HG03575 (cell line): Measurements from ENCODE around the gene FGD6.
"Not testable (repeated sequence)": the region's sequence is repeated elsewhere in the genome, so short reads cannot be mapped to it uniquely, and the experiment has no call there.

Experiments
- ATAC-seq: cut with Tn5 transposase; IDR thresholded peaks from one replicate; pipeline ENCODE4 v1.9.1; 2021; ENCODE audit not compliant: unreplicated experiment, insufficient number of reproducible peaks, low FRiP score; ENCODE audit errors: extremely low read depth

FGD6 gene

DNA sequence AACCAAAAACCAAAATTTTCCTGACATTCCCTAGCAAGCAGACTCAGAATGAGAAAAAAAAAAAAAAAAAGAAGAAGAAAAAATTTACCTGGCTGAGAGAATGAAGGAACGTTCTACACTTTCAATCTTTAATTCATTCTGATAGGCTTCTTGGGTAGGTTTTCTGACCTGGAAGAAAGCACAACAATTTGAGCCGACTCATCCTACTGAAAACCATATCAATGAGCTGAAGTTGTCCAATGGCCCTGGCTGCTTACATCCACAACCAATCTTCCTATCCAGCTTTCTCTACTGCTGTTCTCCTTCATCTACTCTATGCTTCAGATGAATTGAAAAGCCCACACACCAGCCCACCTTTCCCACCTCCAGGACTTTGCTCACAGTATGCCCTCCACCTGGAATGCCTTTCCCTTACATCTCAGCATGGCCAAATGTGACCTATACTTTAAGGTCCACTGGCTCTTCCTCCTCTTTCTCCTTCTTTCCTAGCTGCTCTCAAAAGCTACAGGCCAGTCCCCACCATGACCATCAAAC lies 112.3 kb downstream of the FGD6 start:
- no peak for ATAC-seq

DNA sequence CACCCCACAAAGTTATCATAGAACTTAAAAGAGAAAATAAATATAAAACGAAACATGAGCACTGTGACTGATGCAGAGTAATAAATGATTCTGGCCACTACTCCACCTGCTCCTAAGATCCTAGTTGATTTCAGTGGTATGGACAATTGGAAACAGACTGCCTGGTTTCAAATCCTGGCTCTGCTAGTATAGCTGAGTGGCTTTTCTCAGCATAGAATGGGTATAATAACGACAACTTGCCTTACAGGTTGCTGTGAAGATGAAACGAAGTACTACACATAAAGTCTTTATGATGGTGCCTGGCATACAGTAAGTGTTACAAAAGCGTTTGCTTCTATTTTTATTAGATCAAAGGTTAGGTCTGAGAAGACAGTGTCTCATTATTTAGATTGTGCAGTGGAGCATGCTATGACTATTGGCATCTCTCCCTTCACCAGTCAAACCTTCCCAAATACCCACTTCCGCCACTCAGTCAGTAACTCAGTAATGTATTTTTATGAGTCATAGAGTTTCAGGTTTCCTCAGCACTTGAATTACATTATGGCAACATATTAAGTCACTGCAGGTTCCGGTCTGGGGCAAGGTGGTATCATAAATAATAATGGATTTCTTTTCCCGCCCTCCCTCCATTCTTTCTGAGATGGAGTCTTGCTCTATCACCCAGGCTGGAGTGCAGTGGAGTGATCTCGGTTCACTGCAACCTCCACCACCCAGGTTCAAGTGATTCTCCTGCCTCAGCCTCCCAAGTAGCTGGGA lies 114.2 kb downstream of the FGD6 start:
- peak; percentile 95 for ATAC-seq

DNA sequence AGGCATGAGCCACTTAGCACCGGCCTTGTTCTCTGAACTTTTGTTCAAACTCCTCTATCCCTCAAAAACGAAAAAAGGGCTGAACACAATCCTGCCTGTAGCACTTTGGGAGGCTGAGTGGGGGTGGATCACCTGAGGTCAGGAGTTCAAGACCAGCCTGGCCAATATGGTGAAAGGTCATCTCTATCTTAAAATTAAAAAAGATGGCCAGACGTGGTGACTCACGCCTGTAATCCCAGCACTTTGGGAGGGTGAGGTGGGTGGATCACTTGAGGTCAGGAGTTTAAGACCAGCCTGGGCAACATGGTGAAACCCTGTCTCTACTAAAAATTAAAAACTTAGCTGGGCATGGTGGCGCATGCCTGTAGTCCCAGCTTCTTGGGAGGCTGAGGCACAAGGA lies 115.3 kb downstream of the FGD6 start:
- ATAC-seq = not testable (repeated sequence)

DNA sequence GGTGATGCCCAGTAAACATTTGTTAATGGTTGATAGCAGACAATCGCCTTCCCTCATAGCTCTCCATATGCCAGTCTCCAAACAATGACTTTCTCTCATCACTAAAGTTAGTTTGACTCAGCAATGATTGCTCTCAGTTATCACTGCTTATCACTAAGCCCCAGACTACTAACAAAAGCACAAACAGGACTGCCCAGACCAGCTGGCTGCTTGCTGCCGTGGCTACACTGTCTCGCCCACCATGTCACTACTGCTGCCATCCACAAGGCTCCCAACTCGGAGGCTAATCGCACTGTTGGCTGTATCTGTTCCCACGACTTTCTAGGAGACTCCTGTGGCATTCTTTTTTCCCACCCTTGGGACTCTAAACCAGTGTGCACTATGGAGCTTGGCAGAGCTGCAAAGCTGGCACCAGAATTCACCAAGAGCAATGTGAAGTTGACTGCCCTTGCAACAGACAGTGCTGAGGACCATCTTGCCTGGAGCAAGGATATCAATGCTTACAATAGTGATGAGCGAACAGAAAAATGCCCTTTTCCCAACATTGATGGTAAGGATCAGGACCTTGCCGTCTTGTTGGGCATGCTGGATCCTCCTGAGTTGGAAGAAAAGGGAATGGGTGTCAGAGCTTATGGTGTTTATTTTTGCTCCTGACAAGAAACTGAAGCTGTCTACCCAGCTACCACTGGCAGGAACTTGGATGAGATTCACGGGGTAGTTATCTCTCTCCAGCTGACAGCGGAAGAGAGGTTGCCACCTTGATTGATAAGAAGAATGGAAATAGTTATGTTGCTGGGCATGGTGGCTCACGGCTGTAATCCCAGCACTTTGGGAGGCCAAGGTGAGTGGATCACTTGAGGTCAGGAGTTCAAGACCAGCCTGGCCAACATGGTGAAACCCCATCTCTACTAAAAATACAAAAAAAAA lies 116.7 kb downstream of the FGD6 start:
- ATAC-seq = no peak

DNA sequence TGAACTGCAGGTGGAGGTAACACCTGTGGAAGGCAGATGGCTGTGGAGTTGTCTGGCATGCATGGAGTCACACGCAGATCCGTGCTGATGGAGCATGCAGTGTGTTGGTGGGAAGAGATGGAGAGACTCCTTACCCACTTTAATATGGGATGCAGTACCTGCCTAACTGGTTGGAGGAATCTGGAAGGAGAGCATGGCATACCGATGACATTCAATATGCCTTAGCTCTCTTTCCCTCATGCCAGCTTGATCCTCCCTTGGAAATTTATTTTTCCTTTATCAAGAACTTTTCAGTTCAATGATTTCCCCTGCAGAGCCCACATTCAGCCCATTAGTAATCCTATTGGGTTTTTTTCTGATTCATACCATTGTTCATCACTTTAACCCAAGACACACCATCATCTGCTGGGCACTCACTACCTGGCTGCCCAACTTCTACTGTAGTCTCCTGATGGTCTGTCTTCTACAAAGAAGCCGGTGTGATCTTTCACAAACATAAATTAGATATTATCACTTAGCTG lies 117.9 kb downstream of the FGD6 start:
- no peak for ATAC-seq

DNA sequence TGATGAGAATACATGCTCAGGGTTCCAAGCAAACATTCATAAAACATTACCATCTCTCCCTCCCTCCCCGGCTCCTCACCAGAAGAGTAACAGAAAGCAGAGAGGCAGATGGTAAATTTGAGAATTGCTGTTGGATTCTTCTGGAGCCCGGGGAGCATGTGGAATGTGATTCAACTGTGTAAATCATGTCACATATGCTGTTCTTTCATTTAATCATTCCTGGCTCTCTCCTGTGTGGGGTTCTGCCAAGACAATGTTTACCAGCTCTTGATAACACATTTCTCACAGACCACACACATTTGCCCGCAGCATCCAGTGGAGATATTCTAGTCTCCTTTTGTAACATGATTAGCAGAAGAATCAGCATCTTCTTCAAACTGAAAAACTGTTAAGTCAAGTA lies 120.4 kb downstream of the FGD6 start:
- no peak for ATAC-seq

DNA sequence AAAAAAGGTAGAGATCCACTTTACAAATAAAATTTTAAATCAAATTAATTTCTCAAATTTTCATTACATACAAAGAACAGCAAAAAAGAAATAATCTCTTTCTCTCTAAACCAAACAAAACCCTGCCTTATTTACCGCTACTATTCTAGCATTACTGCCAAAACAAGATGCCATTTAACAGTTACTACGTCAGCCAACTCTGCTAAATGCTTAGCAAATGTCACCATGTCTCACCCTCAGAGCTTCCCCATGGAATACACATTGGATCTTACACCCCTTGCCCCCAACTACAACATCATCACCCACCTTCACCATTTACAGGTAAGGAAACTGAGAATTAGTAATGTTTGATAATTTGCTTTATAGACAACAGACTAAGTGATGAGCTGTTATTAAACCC lies 120.9 kb downstream of the FGD6 start:
- ATAC-seq = no peak

DNA sequence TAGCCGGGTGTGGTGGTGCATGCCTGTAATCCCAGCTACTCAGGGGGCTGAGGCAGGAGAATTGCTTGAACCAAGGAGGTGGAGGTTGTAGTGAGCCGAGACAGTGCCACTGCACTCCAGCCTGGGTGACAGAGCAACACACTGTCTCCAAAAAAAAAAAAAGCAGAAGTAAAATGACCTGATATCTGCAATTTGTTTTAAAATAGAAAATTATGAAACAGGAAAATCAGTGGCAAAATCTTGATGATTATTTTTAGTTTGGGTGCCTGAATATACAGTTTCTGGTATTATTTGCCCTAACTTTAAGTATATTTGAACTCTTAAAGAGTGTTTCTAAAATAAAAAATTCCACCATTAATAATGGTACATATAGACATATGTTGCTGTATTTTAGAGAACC lies 121.4 kb downstream of the FGD6 start:
- ATAC-seq = not testable (repeated sequence)

DNA sequence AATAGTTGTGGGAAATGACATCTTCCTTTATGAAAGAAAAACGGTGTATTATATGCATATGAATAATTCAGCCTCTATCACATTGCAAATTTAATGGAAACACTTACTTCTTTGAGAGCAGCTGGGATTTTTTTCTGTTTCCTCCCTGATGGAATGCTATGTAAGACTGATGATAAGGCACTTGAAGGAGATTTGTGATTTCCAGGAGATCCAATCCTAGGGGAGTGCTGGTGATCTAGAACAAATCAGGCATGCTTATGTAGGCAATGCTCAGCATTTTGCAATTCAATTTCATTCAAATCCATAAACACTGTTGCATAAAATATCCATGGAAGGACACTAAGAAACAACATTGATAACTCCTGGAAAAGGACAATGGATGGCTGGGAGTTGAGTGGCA lies 127.8 kb downstream of the FGD6 start:
- no peak for ATAC-seq

DNA sequence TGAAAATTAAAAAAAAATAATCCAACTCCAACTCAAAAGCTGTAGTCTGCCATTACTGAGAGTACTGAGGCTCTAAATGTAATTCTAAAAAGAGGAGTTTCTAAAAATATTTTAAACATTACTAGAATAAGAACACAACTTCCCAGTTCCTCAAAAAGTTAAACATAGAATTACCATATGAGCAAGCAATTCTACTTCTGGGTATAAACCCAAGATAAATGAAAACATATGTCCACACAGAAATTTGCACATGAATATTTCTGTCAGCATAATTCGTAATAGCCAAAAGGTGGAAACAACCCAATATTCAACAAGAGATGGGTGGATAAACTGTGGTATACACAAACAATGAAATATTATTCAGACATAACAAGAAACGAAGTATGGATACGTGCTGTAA lies 128.9 kb downstream of the FGD6 start:
- ATAC-seq = no peak

DNA sequence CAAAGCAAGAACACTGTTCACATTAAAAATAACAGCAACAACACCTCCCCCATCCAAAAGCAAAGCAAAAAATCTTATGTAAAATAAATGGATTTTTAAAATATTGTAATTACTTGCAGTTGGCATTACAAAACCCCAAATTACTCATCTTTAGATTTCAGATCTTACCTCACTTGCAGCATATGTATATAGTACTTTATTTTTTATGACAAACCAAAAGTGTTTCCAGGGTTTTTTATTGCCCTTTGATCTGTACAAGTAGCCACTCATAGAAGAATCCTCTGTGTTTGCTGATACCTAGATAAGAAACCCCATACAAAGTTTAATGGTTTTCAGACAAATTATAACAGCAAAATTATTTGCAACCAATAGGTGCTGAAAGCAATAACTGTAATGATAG lies 131.7 kb downstream of the FGD6 start:
- no peak for ATAC-seq

DNA sequence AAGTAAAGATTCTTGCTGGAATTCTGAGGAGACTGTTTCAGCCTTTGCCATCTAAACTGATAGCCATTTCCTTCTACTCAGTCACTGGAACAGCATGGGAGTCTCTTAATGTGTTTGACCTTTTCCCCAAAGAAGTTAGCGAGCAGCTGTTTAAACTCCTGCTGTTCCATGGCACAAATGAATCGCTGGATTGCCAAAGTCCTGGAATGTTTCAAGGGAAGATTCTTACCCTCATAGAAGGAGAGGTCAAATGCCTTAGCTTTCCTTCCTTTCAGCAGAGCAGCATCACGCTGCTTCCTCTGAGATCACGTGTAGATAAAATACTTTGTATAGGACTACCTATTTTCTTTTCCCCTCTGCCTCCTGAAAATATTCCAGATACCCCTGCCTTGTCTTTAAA lies 133.3 kb downstream of the FGD6 start:
- no peak for ATAC-seq

DNA sequence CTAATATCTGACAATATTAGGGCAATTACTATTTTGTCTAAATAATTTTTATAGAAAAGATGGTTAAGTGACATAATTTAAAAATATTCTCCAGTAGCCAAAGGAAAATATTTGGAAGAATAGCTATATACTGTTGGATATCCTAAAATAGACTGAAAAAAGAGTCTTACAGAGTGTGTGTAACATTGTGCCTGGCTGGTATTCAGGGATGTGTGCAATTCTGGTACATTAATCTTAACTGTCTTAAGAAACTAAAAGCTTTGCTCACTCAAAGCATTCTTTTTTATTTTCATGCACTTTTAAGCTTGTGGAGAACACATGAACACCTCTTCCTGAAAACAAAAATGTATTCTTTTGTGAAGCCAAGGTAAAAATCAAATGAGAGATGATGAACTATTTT lies 133.8 kb downstream of the FGD6 start:
- no peak for ATAC-seq

DNA sequence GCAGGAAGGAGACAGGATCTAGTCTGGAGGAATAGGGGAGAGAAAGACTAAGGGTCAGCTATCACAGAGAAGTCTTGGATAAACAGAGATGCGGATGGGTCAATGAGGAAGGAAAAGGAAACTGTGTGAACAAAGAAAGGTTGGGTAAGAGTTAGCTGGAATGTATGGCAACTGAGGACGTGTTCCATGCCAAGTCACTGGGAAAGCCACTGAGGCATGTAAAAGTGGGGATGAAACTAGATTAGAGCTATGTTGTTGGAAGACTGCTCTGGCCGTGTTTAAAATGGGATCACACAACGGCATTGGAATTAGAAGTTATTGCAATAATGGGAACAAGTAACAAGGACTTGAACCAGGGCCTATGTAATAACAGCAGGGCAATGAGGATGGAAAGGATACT lies 139.9 kb downstream of the FGD6 start:
- ATAC-seq = no peak

DNA sequence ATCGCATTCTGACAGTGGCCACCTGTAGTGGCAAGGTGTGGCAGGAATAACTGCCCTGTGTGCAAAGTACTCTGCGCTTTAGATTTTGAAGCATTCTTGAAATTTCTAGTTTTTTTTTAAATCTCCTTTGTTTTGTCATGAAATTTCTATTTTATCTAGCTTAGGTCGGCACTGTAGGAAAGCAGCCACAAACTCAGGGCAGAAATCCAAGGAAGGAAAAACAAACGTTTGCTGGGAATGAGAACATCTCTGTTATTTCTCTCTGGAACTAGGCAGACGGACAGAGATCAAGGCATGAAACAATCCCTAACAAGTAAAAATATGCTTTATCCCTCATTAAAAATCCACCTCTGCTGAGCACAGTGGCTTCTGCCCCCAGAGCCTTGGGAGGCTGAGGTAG lies 142.5 kb downstream of the FGD6 start:
- ATAC-seq = no peak

DNA sequence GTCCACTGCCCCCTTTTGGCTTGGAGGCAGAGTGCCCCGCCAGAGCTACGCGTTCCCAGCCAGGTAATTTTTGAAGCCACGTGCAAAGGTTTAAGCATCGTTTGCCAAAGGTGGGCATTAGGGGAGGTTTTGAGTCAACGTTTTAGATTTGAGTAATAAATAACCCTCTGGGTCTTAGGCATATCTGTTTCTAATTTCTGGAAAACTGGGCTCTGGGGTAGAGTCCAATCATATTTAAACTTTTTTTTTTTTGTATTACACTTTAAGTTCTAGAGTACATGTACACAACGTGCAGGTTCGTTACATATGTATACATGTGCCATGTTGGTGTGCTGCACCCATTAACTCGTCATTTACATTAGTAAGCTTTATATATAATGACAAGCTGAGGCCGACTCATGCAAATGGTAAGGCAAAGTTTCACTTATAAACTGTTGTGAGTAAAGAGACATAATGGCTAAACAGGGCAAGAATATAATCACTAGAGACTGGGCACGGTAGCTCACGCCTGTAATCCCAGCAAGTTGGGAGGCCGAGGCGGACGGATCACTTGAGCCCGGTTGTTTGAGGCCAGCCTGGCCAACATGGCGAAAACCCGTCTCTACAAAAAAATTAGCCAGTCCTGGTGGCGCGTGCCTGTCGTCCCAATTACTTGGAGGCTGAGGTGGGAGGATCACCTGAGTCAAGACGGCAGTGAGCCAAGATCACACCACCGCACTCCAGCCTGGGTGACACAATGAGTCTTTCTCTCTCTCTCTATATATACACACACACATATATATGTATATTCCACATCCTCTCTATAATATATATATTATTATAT lies 143.4 kb downstream of the FGD6 start:
- ATAC-seq = no peak

DNA sequence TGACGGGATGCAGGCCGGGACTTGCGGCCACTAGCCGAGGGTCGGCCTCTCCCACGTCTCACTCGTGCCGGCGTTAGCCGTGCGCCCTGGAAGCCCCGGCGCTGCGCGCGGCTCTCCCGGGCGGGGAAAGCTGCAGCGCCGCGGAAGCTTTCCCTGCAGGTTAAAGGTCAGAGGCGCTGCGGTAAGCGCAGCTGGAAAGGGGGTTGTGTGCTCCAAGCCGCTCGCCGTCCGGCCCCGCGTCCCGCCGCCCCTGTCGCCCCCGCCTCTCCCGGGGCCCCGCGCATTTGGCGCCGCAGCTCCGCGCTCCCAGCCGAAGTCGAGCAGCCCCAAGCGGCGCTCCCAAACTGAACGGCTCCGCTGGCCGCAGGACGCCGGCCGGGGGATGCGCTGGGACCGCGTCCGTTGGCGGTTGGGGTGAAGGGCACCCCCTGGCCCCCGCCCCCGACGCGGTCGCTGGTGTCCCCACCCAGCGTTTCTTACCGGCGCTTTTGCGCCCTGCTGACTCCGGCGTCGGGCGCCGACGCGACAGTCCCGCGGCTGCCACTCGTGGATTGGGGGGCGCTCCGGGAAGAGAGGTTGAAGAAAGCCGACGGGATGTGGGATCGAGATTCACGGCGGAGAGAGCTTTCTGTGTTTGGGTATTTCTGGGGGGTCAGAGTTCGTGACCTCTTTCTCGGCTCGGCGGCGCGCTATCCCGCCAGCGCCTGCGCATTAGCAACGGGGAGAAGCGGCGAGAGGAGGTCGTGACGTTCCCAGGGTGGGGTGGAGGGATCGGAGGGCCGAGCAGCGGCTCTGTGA lies 144.2 kb downstream of the FGD6 start, which contains the start of gene NR2C1:
TSS of gene NR2C1 (minus strand) at position 719 of the 798 bp plus-strand sequence. CDS start 6,234 bp downstream, outside the sequence.
- ATAC-seq = peak; percentile 67

DNA sequence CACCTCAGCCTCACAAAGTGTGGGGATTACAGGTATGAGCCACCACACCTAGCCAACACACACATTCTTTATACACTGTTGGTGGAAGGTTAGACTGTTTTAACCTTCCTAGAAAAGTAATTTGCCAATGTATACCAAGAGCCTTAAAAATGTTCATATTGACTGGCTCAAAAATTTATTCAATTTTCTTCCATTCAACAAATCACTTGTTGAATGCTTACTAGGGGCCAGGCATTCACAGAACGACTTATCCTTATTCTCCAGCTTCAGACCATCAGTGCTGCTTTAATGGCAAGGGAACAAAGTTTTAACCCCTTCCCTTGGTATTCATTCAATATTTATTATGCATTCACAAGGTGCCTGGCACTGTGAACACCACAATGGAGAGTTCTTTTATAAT lies 146.9 kb downstream of the FGD6 start:
- no peak for ATAC-seq
